Astrocyte (in vitro differentiated cells and primary cell): ENCODE measurements around the gene ARID5A.

ENCODE experiments used
- EZH2 ChIP-seq: IDR thresholded peaks from 2 replicates; pipeline ENCODE4 v1.6.1; 2012; ENCODE audit warnings: mild to moderate bottlenecking, low read length, inconsistent platforms; ENCODE audit not compliant: insufficient read depth
- TF ChIP-seq, protein P1 (sequence below): IDR thresholded peaks from 2 replicates; pipeline ENCODE4 v1.5.1; 2011; ENCODE audit warnings: low read depth, mild to moderate bottlenecking, inconsistent platforms, low read length, moderate library complexity; ENCODE audit not compliant: insufficient read depth

- TF ChIP-seq, protein P1, sequence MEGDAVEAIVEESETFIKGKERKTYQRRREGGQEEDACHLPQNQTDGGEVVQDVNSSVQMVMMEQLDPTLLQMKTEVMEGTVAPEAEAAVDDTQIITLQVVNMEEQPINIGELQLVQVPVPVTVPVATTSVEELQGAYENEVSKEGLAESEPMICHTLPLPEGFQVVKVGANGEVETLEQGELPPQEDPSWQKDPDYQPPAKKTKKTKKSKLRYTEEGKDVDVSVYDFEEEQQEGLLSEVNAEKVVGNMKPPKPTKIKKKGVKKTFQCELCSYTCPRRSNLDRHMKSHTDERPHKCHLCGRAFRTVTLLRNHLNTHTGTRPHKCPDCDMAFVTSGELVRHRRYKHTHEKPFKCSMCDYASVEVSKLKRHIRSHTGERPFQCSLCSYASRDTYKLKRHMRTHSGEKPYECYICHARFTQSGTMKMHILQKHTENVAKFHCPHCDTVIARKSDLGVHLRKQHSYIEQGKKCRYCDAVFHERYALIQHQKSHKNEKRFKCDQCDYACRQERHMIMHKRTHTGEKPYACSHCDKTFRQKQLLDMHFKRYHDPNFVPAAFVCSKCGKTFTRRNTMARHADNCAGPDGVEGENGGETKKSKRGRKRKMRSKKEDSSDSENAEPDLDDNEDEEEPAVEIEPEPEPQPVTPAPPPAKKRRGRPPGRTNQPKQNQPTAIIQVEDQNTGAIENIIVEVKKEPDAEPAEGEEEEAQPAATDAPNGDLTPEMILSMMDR, result no peak
- TF ChIP-seq EZH2, result no peak
Measured at GRCh38 chr2:96489663-96490062, 46.9 kb upstream of the ARID5A start.
